WERI-Rb-1 (cell line): ENCODE results near the gene MIDN.
A peak's percentile ranks its signal among the peaks of the same experiment; 100 is the strongest.

Experiments
- DNase-seq: peaks from one replicate; pipeline ENCODE4 v3.0.0-alpha.2; 2020
- H3K27ac ChIP-seq: fragments of 250-450 bp; sonication (Bioruptor Pico); 2 replicates; pipeline ENCODE4 v1.5.1; 2020; ENCODE audit warnings: mild to moderate bottlenecking, moderate library complexity
- H3K27me3 ChIP-seq: fragments of 250-450 bp; sonication (Bioruptor Pico); 2 replicates; pipeline ENCODE4 v1.5.1; 2021; ENCODE audit warnings: mild to moderate bottlenecking, low read depth, moderate library complexity; ENCODE audit not compliant: insufficient read depth, severe bottlenecking
- H3K36me3 ChIP-seq: fragments of 250-450 bp; sonication (Bioruptor Pico); 2 replicates; pipeline ENCODE4 v1.5.1; 2020; ENCODE audit warnings: mild to moderate bottlenecking, moderate library complexity
- H3K4me3 ChIP-seq: 2 replicates; pipeline ENCODE4 v1.5.1; 2011; ENCODE audit warnings: low read depth, mild to moderate bottlenecking, control low read depth, low read length
- H3K9me3 ChIP-seq: fragments of 250-450 bp; sonication (Bioruptor Pico); 2 replicates; pipeline ENCODE4 v1.5.1; 2021; ENCODE audit warnings: mild to moderate bottlenecking, moderate library complexity; ENCODE audit not compliant: severe bottlenecking
- TF ChIP-seq, protein P1 (sequence below): IDR thresholded peaks from 2 replicates; pipeline ENCODE4 v1.5.1; 2011; ENCODE audit warnings: low read depth, mild to moderate bottlenecking, control low read depth, inconsistent platforms, low read length

Gene MIDN

DNA sequence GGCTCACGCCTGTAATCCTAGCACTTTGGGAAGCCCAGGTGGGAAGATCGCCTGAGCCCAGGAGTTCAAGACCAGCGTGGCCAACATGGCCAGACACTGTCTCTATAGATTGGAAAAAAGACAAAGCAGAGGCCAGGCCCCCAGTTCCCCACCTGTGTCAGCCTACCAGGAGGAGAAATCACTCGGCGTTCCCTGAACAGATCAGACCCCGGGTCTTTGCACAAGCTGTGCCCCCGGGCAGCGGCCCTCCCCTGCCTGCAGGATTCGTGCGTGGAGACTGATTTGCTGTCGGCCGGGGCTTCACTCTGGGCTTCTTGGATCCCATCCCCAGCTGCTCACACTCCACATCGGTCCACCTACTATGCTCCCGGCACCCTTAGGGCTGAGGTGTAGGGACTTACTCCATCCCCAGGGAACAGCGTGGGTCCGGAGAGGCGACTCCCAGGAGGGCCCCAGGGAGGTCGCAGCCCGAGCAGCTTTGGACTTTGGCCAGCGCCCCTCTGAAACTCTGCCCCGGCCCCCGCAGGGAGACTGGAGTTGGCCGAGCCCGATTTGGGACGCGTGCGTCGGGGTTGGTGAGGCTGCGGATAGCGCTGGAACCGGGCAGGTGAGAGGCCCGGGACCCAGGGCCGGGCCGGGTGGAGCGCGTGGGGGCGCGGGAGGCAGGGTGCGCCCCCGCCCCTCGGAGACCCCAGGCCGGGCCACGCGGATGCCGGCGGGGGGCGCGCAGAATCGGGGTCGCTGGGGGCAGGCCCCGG is 36.8 kb downstream of the MIDN start:
- Histone ChIP-seq H3K27me3 (no peaks in the 10 kb centered on the region), H3K4me3 (peak overlapping the region; percentile 44), H3K36me3 (peaks cover 2% of the 10 kb centered on the region), H3K27ac (no peak overlapping the region), H3K9me3 (no peaks in the 10 kb centered on the region)
- DNase-seq, result peak; percentile 38
- TF ChIP-seq, protein P1, sequence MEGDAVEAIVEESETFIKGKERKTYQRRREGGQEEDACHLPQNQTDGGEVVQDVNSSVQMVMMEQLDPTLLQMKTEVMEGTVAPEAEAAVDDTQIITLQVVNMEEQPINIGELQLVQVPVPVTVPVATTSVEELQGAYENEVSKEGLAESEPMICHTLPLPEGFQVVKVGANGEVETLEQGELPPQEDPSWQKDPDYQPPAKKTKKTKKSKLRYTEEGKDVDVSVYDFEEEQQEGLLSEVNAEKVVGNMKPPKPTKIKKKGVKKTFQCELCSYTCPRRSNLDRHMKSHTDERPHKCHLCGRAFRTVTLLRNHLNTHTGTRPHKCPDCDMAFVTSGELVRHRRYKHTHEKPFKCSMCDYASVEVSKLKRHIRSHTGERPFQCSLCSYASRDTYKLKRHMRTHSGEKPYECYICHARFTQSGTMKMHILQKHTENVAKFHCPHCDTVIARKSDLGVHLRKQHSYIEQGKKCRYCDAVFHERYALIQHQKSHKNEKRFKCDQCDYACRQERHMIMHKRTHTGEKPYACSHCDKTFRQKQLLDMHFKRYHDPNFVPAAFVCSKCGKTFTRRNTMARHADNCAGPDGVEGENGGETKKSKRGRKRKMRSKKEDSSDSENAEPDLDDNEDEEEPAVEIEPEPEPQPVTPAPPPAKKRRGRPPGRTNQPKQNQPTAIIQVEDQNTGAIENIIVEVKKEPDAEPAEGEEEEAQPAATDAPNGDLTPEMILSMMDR, result no peak

DNA sequence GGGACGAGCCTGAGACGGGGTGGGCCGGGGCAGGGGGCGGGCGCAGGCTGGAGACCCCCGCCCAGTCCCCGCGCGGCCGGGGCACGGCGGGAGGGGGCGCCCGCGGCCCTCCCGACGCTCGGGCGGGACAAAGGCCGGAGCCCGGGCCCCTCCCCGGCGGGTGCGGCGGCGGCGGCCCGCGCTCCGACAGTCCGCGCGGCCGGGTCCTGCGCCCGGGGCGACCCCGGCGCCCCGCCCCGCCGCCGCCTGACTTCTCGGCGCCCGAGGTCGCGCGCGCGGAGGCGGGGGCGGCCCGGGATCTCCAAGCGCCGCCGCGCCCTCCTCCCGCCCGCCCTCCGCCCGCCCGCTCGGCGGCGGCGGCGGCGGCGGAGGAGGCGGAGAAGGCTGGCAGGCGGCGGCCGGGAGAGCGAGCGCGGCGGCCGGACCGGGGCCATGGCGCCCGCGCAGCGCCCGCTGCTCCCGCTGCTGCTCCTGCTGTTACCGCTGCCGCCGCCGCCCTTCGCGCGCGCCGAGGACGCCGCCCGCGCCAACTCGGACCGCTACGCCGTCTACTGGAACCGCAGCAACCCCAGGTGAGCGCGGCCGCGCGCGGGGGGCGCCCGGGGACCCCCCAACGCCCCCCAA is 37.5 kb downstream of the MIDN start, which contains the start of gene EFNA2:
Gene EFNA2 (plus strand): TSS at position 137 of the 624 bp plus-strand sequence. CDS start 296 bp downstream, at position 433.
- Histone ChIP-seq H3K36me3 (no peaks in the 10 kb centered on the region; the same call in 1 of the 2 replicates), H3K4me3 (peak within 1 kb of the TSS; percentile 76), H3K27ac (peak within 1 kb of the TSS; percentile 40; the same call in 1 of the 2 replicates), H3K9me3 (no peaks in the 10 kb centered on the region), H3K27me3 (no peaks in the 10 kb centered on the region)
- TF ChIP-seq, protein P1, result peak; percentile 28; the same call in 1 of the 2 replicates
- DNase-seq, result no peak

DNA sequence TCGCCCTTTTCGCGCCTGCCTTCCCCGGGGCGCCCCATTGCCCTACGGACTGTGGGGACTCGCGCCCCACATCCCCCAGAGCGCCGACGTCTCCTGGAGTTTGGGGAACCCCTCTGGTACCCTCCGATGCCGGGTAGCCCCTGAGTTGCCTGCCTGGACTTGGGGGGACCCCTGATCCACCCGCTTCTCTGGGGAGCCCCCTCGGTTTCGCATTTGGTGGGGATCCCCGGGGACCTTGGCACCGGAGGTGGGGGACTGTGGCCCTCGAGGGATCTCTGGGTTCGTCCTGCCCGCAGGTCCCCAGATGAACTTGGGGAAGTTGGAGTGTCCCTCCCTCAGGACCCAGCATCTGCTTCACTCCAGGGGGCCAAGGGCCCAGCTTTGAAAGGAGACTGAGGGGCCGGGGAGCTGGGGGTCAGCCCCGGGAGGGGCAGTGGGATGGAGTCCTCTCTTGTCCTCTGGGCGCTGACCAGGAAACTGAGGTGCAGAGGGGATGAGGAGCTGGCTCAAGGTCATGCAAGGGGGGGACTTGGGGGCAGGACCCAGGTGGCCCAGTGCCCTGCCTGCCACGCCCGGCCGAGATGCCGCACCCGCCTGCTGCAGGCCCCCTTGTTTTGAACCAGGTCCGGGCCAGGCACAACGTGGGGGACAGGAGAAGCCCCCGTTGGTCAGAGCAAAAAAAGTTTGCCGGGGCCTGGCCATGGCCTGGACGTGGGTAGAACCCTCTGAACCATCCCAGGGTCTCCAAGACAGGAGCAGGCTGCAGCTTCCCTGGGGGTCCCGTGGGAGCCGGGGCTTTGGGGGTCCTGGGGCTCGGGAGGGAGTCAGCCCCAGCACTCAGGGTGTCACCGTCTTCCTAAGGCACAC is 38.3 kb downstream of the MIDN start:
- Histone ChIP-seq H3K36me3 (peaks cover 3% of the 10 kb centered on the region; the same call in 1 of the 2 replicates), H3K27me3 (no peaks in the 10 kb centered on the region), H3K4me3 (peak overlapping the region; percentile 76), H3K9me3 (no peaks in the 10 kb centered on the region), H3K27ac (peak overlapping the region; percentile 40; the same call in 1 of the 2 replicates)
- DNase-seq, result no peak
- TF ChIP-seq, protein P1, result no peak

DNA sequence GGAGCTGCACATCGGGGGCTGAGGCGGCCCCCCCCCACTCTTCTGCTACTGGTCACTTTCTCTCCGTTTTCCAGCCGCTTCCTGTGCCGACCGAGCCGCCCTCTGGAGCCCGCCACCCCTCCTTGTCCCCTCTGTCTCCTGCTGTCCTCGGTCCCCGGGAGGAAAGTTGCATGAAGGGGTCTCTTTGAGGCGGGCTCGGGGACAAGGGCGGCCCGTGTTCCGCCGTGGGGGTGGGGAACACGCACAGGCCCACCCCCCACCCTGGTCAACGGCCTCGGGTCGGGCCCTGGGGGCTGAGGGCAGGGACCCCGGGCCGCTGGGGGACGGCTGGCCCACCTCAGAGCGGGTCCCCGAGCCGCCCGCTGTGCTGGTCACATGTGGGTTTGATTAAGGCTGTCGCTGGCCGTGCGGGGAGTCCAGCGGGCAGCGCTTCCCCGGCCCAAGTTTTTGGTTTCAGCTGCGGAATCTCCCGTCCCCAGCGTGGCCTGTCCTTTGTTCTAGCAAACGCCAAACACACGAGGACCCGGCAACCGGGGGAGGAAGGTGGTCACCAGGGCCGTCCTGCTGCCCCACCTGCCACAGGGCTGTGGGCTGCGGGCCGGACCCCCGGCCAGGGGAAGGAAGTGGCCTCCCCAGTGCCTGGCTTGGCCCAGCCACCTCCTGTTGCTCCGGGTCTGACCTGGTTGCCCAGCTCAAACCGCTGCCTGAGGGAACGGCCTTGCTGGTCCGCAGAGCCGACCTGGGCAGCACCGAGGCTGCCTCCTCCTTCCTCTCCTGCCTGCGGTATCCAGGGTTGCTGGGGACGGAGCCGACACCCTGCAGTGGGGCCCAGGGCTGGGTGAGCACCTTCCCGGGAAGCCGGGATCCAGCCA is 39.2 kb downstream of the MIDN start:
- TF ChIP-seq, protein P1, result no peak

DNA sequence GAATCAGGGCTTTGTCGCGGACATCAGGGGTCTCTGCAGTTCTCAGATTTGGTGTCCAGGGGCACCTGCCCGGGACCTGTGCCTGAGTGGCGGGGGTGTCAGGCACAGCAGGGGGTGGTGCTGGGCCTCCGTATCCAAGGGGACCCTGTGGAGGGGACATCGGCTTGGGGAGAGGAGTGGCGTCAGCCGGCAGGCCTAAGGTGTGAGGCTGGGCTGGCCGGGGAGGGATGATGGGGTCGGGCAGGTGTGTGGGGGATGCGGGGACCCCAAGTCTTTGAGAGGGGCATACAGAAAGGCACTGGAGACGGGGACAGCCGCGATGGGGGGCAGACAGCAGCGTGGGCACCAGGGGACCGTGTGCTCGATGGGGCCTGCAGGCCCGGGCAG is 39.8 kb downstream of the MIDN start:
- TF ChIP-seq, protein P1, result no peak
- no peak for DNase-seq
- Histone ChIP-seq H3K9me3 (no peaks in the 10 kb centered on the region), H3K27me3 (no peaks in the 10 kb centered on the region), H3K27ac (no peak overlapping the region), H3K4me3 (no peak overlapping the region), H3K36me3 (peaks cover 5% of the 10 kb centered on the region; the same call in 1 of the 2 replicates)

More for the DNA sequence above, 39.2 kb downstream of the MIDN start:
- peaks cover 5% of the 10 kb centered on the region; the same call in 1 of the 2 replicates for H3K36me3 ChIP-seq
- no peak overlapping the region for H3K4me3 ChIP-seq
- DNase-seq, result no peak
- no peaks in the 10 kb centered on the region for H3K9me3 ChIP-seq
- no peaks in the 10 kb centered on the region for H3K27me3 ChIP-seq
- H3K27ac ChIP-seq, result no peak overlapping the region
